Keratinocyte (primary cell): ENCODE results near the gene DIAPH2. TPM values are rescaled to one million over a fixed set of nuclear protein-coding genes. Genes with fewer than 3 reads are reported as not detected.

Experiments
- DNase-seq: peaks from one replicate; pipeline ENCODE4 v3.0.0-alpha.2; 2011; ENCODE audit warnings: low read depth, missing footprints, low spot score
- FAIRE-seq: peaks from 2 replicates; lab custom pipeline; 2011; peaks lifted over from hg19 to GRCh38; lab: Jason Lieb, UNC
- H2AFZ ChIP-seq: 2 replicates; pipeline ENCODE4 v1.6.0; 2012; ENCODE audit warnings: low read length, control low read depth, inconsistent platforms; ENCODE audit not compliant: control insufficient read depth
- H3K27ac ChIP-seq: 2 replicates; pipeline ENCODE4 v1.5.1; 2011; ENCODE audit warnings: low read length; ENCODE audit not compliant: control insufficient read depth, insufficient read depth
- H3K27me3 ChIP-seq: 3 replicates; pipeline ENCODE4 v1.6.0; 2011; ENCODE audit warnings: low read length; ENCODE audit not compliant: control insufficient read depth, insufficient read depth; ENCODE audit errors: extremely low read depth
- H3K36me3 ChIP-seq, 2 experiments: 2 replicates in 1 of 2; 3 replicates in 1 of 2; pipeline ENCODE4 v1.5.1; 2011; ENCODE audit warnings: low read length in 2 of 2, mild to moderate bottlenecking in 1 of 2; ENCODE audit not compliant: control insufficient read depth in 2 of 2, insufficient read depth in 2 of 2; ENCODE audit errors: extremely low read depth in 1 of 2
- H3K4me1 ChIP-seq: 3 replicates; pipeline ENCODE4 v1.5.1; 2011; ENCODE audit warnings: low read length; ENCODE audit not compliant: control insufficient read depth, insufficient read depth; ENCODE audit errors: extremely low read depth
- H3K4me2 ChIP-seq: 3 replicates; pipeline ENCODE4 v1.6.0; 2011; ENCODE audit warnings: low read depth, low read length; ENCODE audit not compliant: control insufficient read depth, insufficient read depth; ENCODE audit errors: extremely low read depth
- H3K4me3 ChIP-seq, 3 experiments: fragments of 200-600 bp in 1 of 3; sonication (generic) in 1 of 3; 2 replicates in 2 of 3; 3 replicates in 1 of 3; pipeline ENCODE4 v1.5.1; 2011 to 2016; ENCODE audit warnings: low read length in 3 of 3, mild to moderate bottlenecking in 3 of 3, control low read depth in 2 of 3, inconsistent platforms in 1 of 3, low read depth in 1 of 3, mixed read lengths in 1 of 3, mixed run types in 1 of 3, moderate library complexity in 1 of 3; ENCODE audit not compliant: control insufficient read depth in 2 of 3, insufficient read depth in 2 of 3; ENCODE audit errors: extremely low read depth in 1 of 3
- H3K79me2 ChIP-seq: 2 replicates; pipeline ENCODE4 v1.6.0; 2012; ENCODE audit warnings: low read length; ENCODE audit not compliant: control insufficient read depth, insufficient read depth
- H3K9ac ChIP-seq: 3 replicates; pipeline ENCODE4 v1.6.0; 2011; ENCODE audit warnings: low read length; ENCODE audit not compliant: control insufficient read depth, insufficient read depth; ENCODE audit errors: extremely low read depth
- H3K9me1 ChIP-seq: 3 replicates; pipeline ENCODE4 v1.6.0; 2011; ENCODE audit warnings: low read length; ENCODE audit not compliant: control insufficient read depth, insufficient read depth; ENCODE audit errors: extremely low read depth
- H3K9me3 ChIP-seq: 2 replicates; pipeline ENCODE4 v1.5.1; 2012; ENCODE audit warnings: low read depth, low read length; ENCODE audit not compliant: control insufficient read depth
- H4K20me1 ChIP-seq: 3 replicates; pipeline ENCODE4 v1.6.0; 2011; ENCODE audit warnings: low read length; ENCODE audit not compliant: control insufficient read depth, insufficient read depth; ENCODE audit errors: extremely low read depth
- CTCF ChIP-seq, 3 experiments: IDR thresholded peaks in 1 of 3; conservative IDR thresholded peaks in 1 of 3; optimal IDR thresholded peaks in 1 of 3; 2 replicates in 2 of 3; 3 replicates in 1 of 3; pipeline versions ENCODE3 to v1.5.1; 2011; ENCODE audit warnings: low read length in 3 of 3, mild to moderate bottlenecking in 3 of 3, moderate library complexity in 2 of 3, control low read depth in 1 of 3, inconsistent platforms in 1 of 3; ENCODE audit not compliant: insufficient read depth in 2 of 3; ENCODE audit errors: extremely low read depth in 1 of 3
- EZH2 ChIP-seq: IDR thresholded peaks from one replicate; pipeline ENCODE4 v1.6.1; 2012; ENCODE audit warnings: inconsistent platforms, mild to moderate bottlenecking, low read length, moderate library complexity
- dilution Hi-C: fragments of 300-500 bp; cut with MboI; formaldehyde crosslinking; loops from one replicate; pipeline ENCODE4 v1.7.0; 2020; ENCODE audit warnings: low sequenced_read_pairs; ENCODE audit not compliant: extremely low pct_ligation_motif_present
- polyA plus RNA-seq, 5 experiments: library from polyadenylated mRNA; depleted of rRNA in 3 of 5; stranded (reverse) in 3 of 5; stranded (forward) in 1 of 5; unstranded in 1 of 5; fragments of >200 nt; gene quantifications; 1 replicate in 1 of 5; 2 replicates in 3 of 5; 3 replicates in 1 of 5; pipeline versions ENCODE4 v1.2.1 to v1.2.3, GENCODE V29; 2011 to 2012; ENCODE audit warnings: missing spikeins in 2 of 5, low read depth in 1 of 5, low replicate concordance in 1 of 5

Gene DIAPH2
- polyA plus RNA-seq, 1 donor (not counting 4 experiments of a cell fraction or from before 2014, with no cell fraction given), result 7.4 TPM

DNA sequence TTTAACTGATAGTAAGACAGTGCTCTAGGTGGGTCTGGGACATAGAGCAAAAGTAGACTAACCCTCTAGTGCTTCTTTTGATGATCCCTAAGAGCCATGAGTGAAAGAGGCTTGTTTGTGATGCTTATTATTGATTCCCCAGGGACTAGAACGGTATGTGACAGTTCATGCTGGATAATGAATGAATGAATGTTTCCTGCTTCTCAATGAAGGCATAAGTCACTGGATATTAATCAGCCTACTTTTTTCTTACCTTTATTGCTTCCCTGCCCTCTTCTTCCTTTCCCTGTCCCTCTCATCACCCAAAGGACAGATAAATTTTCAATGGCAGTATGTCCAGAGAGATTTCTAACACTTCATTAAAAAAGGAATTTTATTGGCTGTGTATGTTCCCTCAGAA lies 685.3 kb downstream of the DIAPH2 start:
- Histone ChIP-seq H3K4me3 (no peak overlapping the region), H3K27me3 (no peaks in the 10 kb centered on the region), H3K79me2 (no peaks in the 10 kb centered on the region), H4K20me1 (no peaks in the 10 kb centered on the region), H3K27ac (no peak overlapping the region), H3K4me2 (no peak overlapping the region), H3K36me3 (no peaks in the 10 kb centered on the region), H3K9me1 (no peaks in the 10 kb centered on the region), H2AFZ (no peak overlapping the region), H3K4me1 (no peaks in the 10 kb centered on the region), H3K9ac (no peak overlapping the region), H3K9me3 (no peaks in the 10 kb centered on the region)
- no peak for TF ChIP-seq CTCF (optimal IDR thresholded peaks at IDR 0.05 in 1 of 3, IDR thresholded peaks at IDR 0.05 in 1 of 3, conservative IDR thresholded peaks at IDR 0.05 in 1 of 3; ENCODE audit: extremely low read depth in 1 of 3, insufficient read depth in 2 of 3, low read length in 3 of 3)
- TF ChIP-seq EZH2, result no peak
- dilution Hi-C loops, result no loop called here
- no peak for FAIRE-seq
- DNase-seq, result no peak

GRCh38 chrX:97372001-97372766 lies 687.5 kb downstream of the DIAPH2 start:
- TF ChIP-seq CTCF (optimal IDR thresholded peaks at IDR 0.05 in 1 of 3, IDR thresholded peaks at IDR 0.05 in 1 of 3, conservative IDR thresholded peaks at IDR 0.05 in 1 of 3; ENCODE audit: extremely low read depth in 1 of 3, insufficient read depth in 2 of 3, low read length in 3 of 3) (no peak), EZH2 (no peak)
- dilution Hi-C loops, result no loop called here
- H2AFZ ChIP-seq, result no peak overlapping the region

More at GRCh38 chrX:97372001-97372766, 687.5 kb downstream of the DIAPH2 start:
- H3K79me2 ChIP-seq, result no peaks in the 10 kb centered on the region
- no peaks in the 10 kb centered on the region for H3K36me3 ChIP-seq
- H3K27me3 ChIP-seq, result no peaks in the 10 kb centered on the region
- no peak overlapping the region for H3K9ac ChIP-seq
- no peaks in the 10 kb centered on the region for H3K4me1 ChIP-seq
- H3K4me3 ChIP-seq, result no peak overlapping the region
- no peaks in the 10 kb centered on the region for H3K9me3 ChIP-seq
- no peak for DNase-seq
- H3K27ac ChIP-seq, result no peak overlapping the region
- H4K20me1 ChIP-seq, result no peaks in the 10 kb centered on the region
- no peak for FAIRE-seq
- no peaks in the 10 kb centered on the region for H3K9me1 ChIP-seq
- no peak overlapping the region for H3K4me2 ChIP-seq
